CD14-positive monocyte (primary cell): ENCODE results near the gene CASTOR2. TPM values are rescaled to one million over a fixed set of nuclear protein-coding genes. Genes with fewer than 3 reads are reported as not detected.

Experiments
- DNase-seq, 3 donors: peaks; one replicate each; pipeline ENCODE4 v3.0.0-alpha.2; 2011 to 2022
- H2AFZ ChIP-seq: 2 replicates; pipeline ENCODE4 v1.6.0; 2012; ENCODE audit warnings: mild to moderate bottlenecking, low read depth, low read length, inconsistent platforms; ENCODE audit not compliant: insufficient read depth, poor library complexity, severe bottlenecking
- H3K27ac ChIP-seq, 2 donors: 1 replicate in 1 of 2; 2 replicates in 1 of 2; pipeline ENCODE4 v1.5.1; 2012 to 2013; ENCODE audit warnings: low read length in 2 of 2, control low read depth in 1 of 2, inconsistent platforms in 1 of 2, low read depth in 1 of 2, mild to moderate bottlenecking in 1 of 2
- H3K27me3 ChIP-seq, 2 donors: one replicate each; pipeline versions ENCODE4 v1.6.0 to v1.6.1; 2011 to 2013; ENCODE audit warnings: low read length in 2 of 2; ENCODE audit not compliant: control insufficient read depth in 2 of 2, insufficient read depth in 2 of 2
- H3K36me3 ChIP-seq, 2 donors: replicated peaks in 1 of 2; 1 replicate in 1 of 2; 2 replicates in 1 of 2; pipeline versions ENCODE4 v1.5.1 to v1.6.1; 2012 to 2013; ENCODE audit warnings: low read length in 2 of 2, control low read depth in 1 of 2, inconsistent platforms in 1 of 2, mild to moderate bottlenecking in 1 of 2; ENCODE audit not compliant: insufficient read depth in 2 of 2, control insufficient read depth in 1 of 2
- H3K4me1 ChIP-seq, 2 donors: 1 replicate in 1 of 2; 2 replicates in 1 of 2; pipeline versions ENCODE4 v1.5.1 to v1.6.1; 2012 to 2013; ENCODE audit warnings: low read length in 2 of 2, control low read depth in 1 of 2, inconsistent platforms in 1 of 2, mild to moderate bottlenecking in 1 of 2, moderate library complexity in 1 of 2; ENCODE audit not compliant: insufficient read depth in 2 of 2, control insufficient read depth in 1 of 2
- H3K4me2 ChIP-seq: replicated peaks from 2 replicates; pipeline ENCODE3; 2012; ENCODE audit warnings: low read length, moderate library complexity, mild to moderate bottlenecking; ENCODE audit not compliant: poor library complexity, severe bottlenecking; ENCODE audit errors: extremely low read depth
- H3K4me3 ChIP-seq, 3 experiments: fragments of 200-600 bp in 1 of 3; sonication (generic) in 1 of 3; replicated peaks in 1 of 3; 1 replicate in 2 of 3; 2 replicates in 1 of 3; pipeline ENCODE4 v1.5.1; 2011 to 2013; ENCODE audit warnings: low read length in 3 of 3, mild to moderate bottlenecking in 3 of 3, control low read depth in 2 of 3, low read depth in 2 of 3, inconsistent platforms in 1 of 3, moderate library complexity in 1 of 3
- H3K79me2 ChIP-seq: 2 replicates; pipeline ENCODE4 v1.6.0; 2012; ENCODE audit warnings: mild to moderate bottlenecking, control low read depth, inconsistent platforms, low read length, moderate library complexity; ENCODE audit not compliant: insufficient read depth
- H3K9ac ChIP-seq: 2 replicates; pipeline ENCODE4 v1.6.0; 2017; ENCODE audit warnings: low read length, mild to moderate bottlenecking; ENCODE audit not compliant: insufficient read depth, poor library complexity, severe bottlenecking
- H3K9me3 ChIP-seq, 2 donors: replicated peaks in 1 of 2; 1 replicate in 1 of 2; 2 replicates in 1 of 2; pipeline versions ENCODE4 v1.5.1 to v1.6.1; 2012 to 2013; ENCODE audit warnings: low read length in 2 of 2, control low read depth in 1 of 2; ENCODE audit not compliant: control insufficient read depth in 1 of 2, insufficient read depth in 1 of 2
- H4K20me1 ChIP-seq: 2 replicates; pipeline ENCODE4 v1.6.0; 2012; ENCODE audit warnings: mild to moderate bottlenecking, low read length, control low read depth, moderate library complexity; ENCODE audit not compliant: insufficient read depth
- H3K27ac Mint-ChIP-seq, 7 donors: one replicate each; pipeline ENCODE4 v1.8.0; 2020; ENCODE audit warnings: mild to moderate bottlenecking in 7 of 7, mixed read lengths in 7 of 7, moderate library complexity in 6 of 7, inconsistent platforms in 2 of 7
- H3K27me3 Mint-ChIP-seq, 3 donors: one replicate each; pipeline ENCODE4 v1.8.0; 2021 to 2022; ENCODE audit warnings: low read depth in 3 of 3, mild to moderate bottlenecking in 3 of 3, mixed read lengths in 3 of 3, moderate library complexity in 3 of 3, inconsistent platforms in 1 of 3
- H3K36me3 Mint-ChIP-seq, 2 donors: one replicate each; pipeline ENCODE4 v1.8.0; 2020; ENCODE audit warnings: mixed read lengths in 2 of 2, inconsistent platforms in 1 of 2, mild to moderate bottlenecking in 1 of 2
- H3K4me1 Mint-ChIP-seq: one replicate; pipeline ENCODE4 v1.8.0; 2020; ENCODE audit warnings: mild to moderate bottlenecking, mixed read lengths
- H3K4me3 Mint-ChIP-seq, 2 donors: one replicate each; pipeline ENCODE4 v1.8.0; 2020; ENCODE audit warnings: mild to moderate bottlenecking in 2 of 2, mixed read lengths in 2 of 2, moderate library complexity in 1 of 2
- H3K9me3 Mint-ChIP-seq, 7 donors: one replicate each; pipeline ENCODE4 v1.8.0; 2020 to 2022; ENCODE audit warnings: mixed read lengths in 7 of 7, mild to moderate bottlenecking in 6 of 7, moderate library complexity in 6 of 7, inconsistent platforms in 2 of 7
- CTCF ChIP-seq: fragments of 200-600 bp; IDR thresholded peaks from one replicate; pipeline ENCODE4 v1.8.0; 2022; ENCODE audit warnings: antibody characterized with exemption, mild to moderate bottlenecking
- whole genome bisulfite sequencing: methylation state at CpG from one replicate; pipeline ENCODE4 v1.1.5; 2013; ENCODE audit warnings: missing lambda C conversion rate; ENCODE audit not compliant: insufficient coverage; 5-methylcytosine and 5-hydroxymethylcytosine counted together
- intact Hi-C, 2 donors: fragments of 100-400 bp; cut with micrococcal nuclease; formaldehyde crosslinking; loops; one replicate each; pipeline versions ENCODE4 v1.15.0 to v1.15.1; 2023
- polyA plus RNA-seq, 3 donors: library from polyadenylated mRNA; depleted of rRNA in 1 of 3; unstranded in 2 of 3; stranded (reverse) in 1 of 3; fragments of 300-500 nt in 2 of 3; fragments of >200 nt in 1 of 3; fragmentation: Illumina TruSeq in 2 of 3; gene quantifications; 1 replicate in 2 of 3; 2 replicates in 1 of 3; pipeline ENCODE4 v1.2.3, GENCODE V29; 2012 to 2021

CASTOR2 gene
- polyA plus RNA-seq, 3 donors = 0.29 to 2.4 (median 0.79) TPM

- Histone ChIP-seq H3K9ac (no peak overlapping the region), H3K27me3 (no peaks in the 10 kb centered on the region), H3K36me3 (no peaks in the 10 kb centered on the region), H3K4me3 (no peak overlapping the region), H3K4me2 (no peak overlapping the region), H2AFZ (no peak overlapping the region), H4K20me1 (no peaks in the 10 kb centered on the region), H3K79me2 (no peaks in the 10 kb centered on the region), H3K4me1 (peaks cover 0 to 4% of the 10 kb centered on the region in 2 donors), H3K27ac (no peak overlapping the region), H3K9me3 (no peaks in the 10 kb centered on the region)
- H3K4me3 Mint-ChIP-seq = no peak overlapping the region
- 99% methylated on average over 18 of the region's 18 CpGs for WGBS
- TF ChIP-seq CTCF = no peak
- peaks cover 6% of the 10 kb centered on the region for H3K4me1 Mint-ChIP-seq
- no peaks in the 10 kb centered on the region for H3K36me3 Mint-ChIP-seq
- H3K9me3 Mint-ChIP-seq = peaks cover 0 to 4% (median 0%) of the 10 kb centered on the region in 7 donors
- H3K27ac Mint-ChIP-seq = peak overlapping the region in 1 of 7 donors; percentile 63
- peaks cover 0 to 2% (median 0%) of the 10 kb centered on the region in 3 donors for H3K27me3 Mint-ChIP-seq
- intact Hi-C loops = no loop called here
- no peak for DNase-seq
Measured at GRCh38 chr7:75017832-75018231, 53.3 kb downstream of the CASTOR2 start.

GRCh38 chr7:75018570-75019364 lies 54.3 kb downstream of the CASTOR2 start:
- no peak for TF ChIP-seq CTCF
- Histone ChIP-seq H3K9ac (no peak overlapping the region), H3K36me3 (no peaks in the 10 kb centered on the region), H4K20me1 (no peaks in the 10 kb centered on the region), H3K4me1 (peaks cover 0 to 4% of the 10 kb centered on the region in 2 donors), H2AFZ (no peak overlapping the region), H3K4me2 (no peak overlapping the region), H3K79me2 (no peaks in the 10 kb centered on the region), H3K4me3 (no peak overlapping the region), H3K27ac (no peak overlapping the region), H3K27me3 (no peaks in the 10 kb centered on the region), H3K9me3 (no peaks in the 10 kb centered on the region)
- H3K4me3 Mint-ChIP-seq = no peak overlapping the region
- H3K27ac Mint-ChIP-seq = peak overlapping the region in 1 of 7 donors; percentile 42
- DNase-seq = no peak
- H3K36me3 Mint-ChIP-seq = no peaks in the 10 kb centered on the region
- 95% methylated on average over 8 of the region's 12 CpGs for WGBS
- peaks cover 0 to 4% (median 0%) of the 10 kb centered on the region in 7 donors for H3K9me3 Mint-ChIP-seq
- peaks cover 6% of the 10 kb centered on the region for H3K4me1 Mint-ChIP-seq
- H3K27me3 Mint-ChIP-seq = peaks cover 0 to 2% (median 0%) of the 10 kb centered on the region in 3 donors
- intact Hi-C loops = no loop called here
